Articular chondrocyte of knee joint (primary cell): Measurements from ENCODE around the gene DDHD1. TPM values are rescaled to one million over a fixed set of nuclear protein-coding genes. Genes with fewer than 3 reads are reported as not detected.

Experiments used
- small RNA-seq: library from RNA; depleted of rRNA; stranded (forward); fragments of <200 nt; gene quantifications from one replicate; pipeline ENCODE3, GENCODE V24; 2012
- total RNA-seq: library from RNA; depleted of rRNA; stranded (reverse); fragments of >200 nt; gene quantifications from 2 replicates; pipeline ENCODE4 v1.2.3, GENCODE V29; 2012

Gene DDHD1
- total RNA-seq, result 43.6 and 48.5 TPM in 2 replicates

GRCh38 chr14:53152887-53153701 is at the start of gene DDHD1:
Gene DDHD1, minus strand, starts transcription at chr14:53153323. Its CDS starts 225 bp downstream, at chr14:53153098.

Small RNA genes lying within 50 kb of the gene (small RNA-seq; reads per million reads assigned to genes)
- gene AL352979.1, result not detected

Other genes starting within 250 kb of the DDHD1 start
- gene FERMT2, start 202.3 kb downstream of the DDHD1 start, total RNA-seq, result 198 and 223 TPM in 2 replicates